Psoas muscle (tissue), 8 donors: ENCODE results near the gene GORASP1. TPM values are rescaled to one million over a fixed set of nuclear protein-coding genes. Genes with fewer than 3 reads are reported as not detected.

Source experiments
- ATAC-seq, 4 donors: fragments of 200-7000 bp; cut with Tn5 transposase; one replicate each; pipeline ENCODE4 v1.9.1; 2020; ENCODE audit warnings: moderate library complexity in 3 of 4, mild to moderate bottlenecking in 2 of 4
- DNase-seq, 2 donors: peaks; one replicate each; pipeline ENCODE4 v3.0.0-alpha.2; 2020
- H3K27ac ChIP-seq: fragments of 200-600 bp; one replicate; pipeline ENCODE4 v1.8.0; 2022
- H3K27me3 ChIP-seq, 3 donors: fragments of 200-600 bp in 1 of 3; one replicate each; pipeline versions ENCODE4 v1.6.1 to v1.8.0; 2013 to 2022; ENCODE audit warnings: low read length in 2 of 3, mild to moderate bottlenecking in 2 of 3, moderate library complexity in 1 of 3; ENCODE audit not compliant: insufficient read depth in 3 of 3
- H3K36me3 ChIP-seq, 2 donors: fragments of 200-600 bp in 1 of 2; one replicate each; pipeline versions ENCODE4 v1.6.1 to v1.8.0; 2013 to 2022; ENCODE audit warnings: low read depth in 1 of 2, mild to moderate bottlenecking in 1 of 2, moderate library complexity in 1 of 2; ENCODE audit not compliant: insufficient read depth in 1 of 2
- H3K4me1 ChIP-seq: fragments of 200-600 bp; one replicate; pipeline ENCODE4 v1.8.0; 2022
- H3K4me3 ChIP-seq: fragments of 200-600 bp; one replicate; pipeline ENCODE4 v1.8.0; 2022; ENCODE audit warnings: mild to moderate bottlenecking
- H3K9me3 ChIP-seq: fragments of 200-600 bp; one replicate; pipeline ENCODE4 v1.8.0; 2022
- CTCF ChIP-seq: fragments of 200-600 bp; IDR thresholded peaks from one replicate; pipeline ENCODE4 v1.8.0; 2022; ENCODE audit warnings: antibody characterized with exemption
- WGBS, 3 donors: extraction: QIAGEN DNeasy Blood & Tissue Kit; methylation state at CpG; one replicate each; pipeline versions ENCODE4 v1.1.6 to v1.1.7; 2013; 5-methylcytosine and 5-hydroxymethylcytosine counted together
- intact Hi-C, 2 donors: fragments of 100-400 bp; cut with DNase I; formaldehyde crosslinking; loops; one replicate each; pipeline versions ENCODE4 v1.11.0 to v1.14.2; 2022
- long read RNA-seq, 2 donors: library from polyadenylated mRNA; unstranded; transcript quantifications; one replicate each; pipeline ENCODE4 v2.0.0, GENCODE V29; 2021
- polyA plus RNA-seq, 3 donors: library from polyadenylated mRNA; stranded (reverse); fragments of 200-250 nt; gene quantifications; one replicate each; pipeline ENCODE4 v1.2.3, GENCODE V29; 2013
- total RNA-seq, 4 donors: library from RNA; stranded (reverse); fragmentation: NEBNext Ultra II Directional in 2 of 4; extraction: Animal tissue kit (Norgen Biotek cat#: 25700) in 2 of 4; gene quantifications; one replicate each; pipeline versions ENCODE4 v1.2.1 to v1.2.4, GENCODE V29; 2021 to 2023
- donor health status: healthy with polysubstance abuse.
- donor health status: DM: no; HTN: no; CAD: no; lungs with moderate emphysema.
- donor health status: Bipolar disorder and iron deficiency.
- donor health status: healthy.
- donor health status: DM: yes; HTN: yes; CAD: no.
- donor health status: DM: no; HTN: no; CAD: no.
- donor health status: DM: no; HTN: no; CAD: no.
- donor health status: DM: yes; HTN: yes; CAD: no.

The GORASP1 gene
- 10 to 100 TPM; 34.3 to 46.7 (median 42.6) TPM for total RNA-seq
- 10 to 100 TPM; 27.3 to 37.3 (median 34.4) TPM for polyA plus RNA-seq
- long read RNA-seq, donor 1, transcript GORASP1-201 (9 exons, 3,722 nt), result major isoform, 9 of 31 reads
- long read RNA-seq, donor 1, partial matches to known transcripts, result 6 of 31 reads
- long read RNA-seq, donor 1, other reads (novel, unspliced or antisense), result 15 of 31 reads
- long read RNA-seq, donor 2, transcript GORASP1-213 (9 exons, 2,873 nt), result minor isoform, 8 of 80 reads
- long read RNA-seq, donor 2, transcript GORASP1-201 (9 exons, 3,722 nt), result major isoform, 32 of 80 reads
- long read RNA-seq, donor 2, partial matches to known transcripts, result 15 of 80 reads
- long read RNA-seq, donor 2, other reads (novel, unspliced or antisense), result 22 of 80 reads

GRCh38 chr3:39107388-39108199, at the start of gene GORASP1, which contains the start of gene TTC21A:
GORASP1 (minus strand) TSS chr3:39107627; CDS start chr3:39107541, 86 bp downstream.
TTC21A (plus strand) TSS chr3:39107680; CDS start chr3:39107838, 158 bp downstream.
- WGBS, 3 donors, result 0 to 1% (median 0%) methylated on average over 41 to 74 of the region's 74 CpGs
- TF ChIP-seq CTCF, result no peak
- H3K27me3 ChIP-seq, result no peaks in the 10 kb centered on the region
- H3K36me3 ChIP-seq, result no peaks in the 10 kb centered on the region
- peak; percentile 91 to 95 for DNase-seq
- no peaks in the 10 kb centered on the region for H3K9me3 ChIP-seq
- intact Hi-C loops, result loop anchor here (5.0 to 10.0 kb wide), 6 partner anchors 35 to 287 kb away; partner anchors contain the start of gene SLC25A38 (in 1 of the 2)
- peaks cover 34% of the 10 kb centered on the region for H3K4me1 ChIP-seq
- H3K4me3 ChIP-seq, result peak within 1 kb of the TSS; percentile 95
- peak within 1 kb of the TSS; percentile 100 for H3K27ac ChIP-seq
- ATAC-seq, result peak; percentile 85 to 93 (median 89)

- intact Hi-C loops, result no loop called here
- Histone ChIP-seq H3K9me3 (no peaks in the 10 kb centered on the region), H3K4me1 (peaks cover 11% of the 10 kb centered on the region), H3K27ac (no peak overlapping the region), H3K36me3 (no peaks in the 10 kb centered on the region), H3K4me3 (no peak overlapping the region), H3K27me3 (no peaks in the 10 kb centered on the region)
- WGBS, 3 donors, result 56 to 66% (median 56%) methylated on average over 4 of the region's 4 CpGs
- DNase-seq, result no peak
- no peak for ATAC-seq
- no peak for TF ChIP-seq CTCF
Observed at GRCh38 chr3:39156421-39156820, 49.0 kb upstream of the GORASP1 start.

- no peaks in the 10 kb centered on the region for H3K27me3 ChIP-seq
- H3K4me1 ChIP-seq, result peaks cover 31% of the 10 kb centered on the region
- no peak for ATAC-seq
- H3K4me3 ChIP-seq, result peak overlapping the region; percentile 93
- no peak for TF ChIP-seq CTCF
- peak overlapping the region; percentile 99 for H3K27ac ChIP-seq
- H3K36me3 ChIP-seq, result no peaks in the 10 kb centered on the region
- H3K9me3 ChIP-seq, result no peaks in the 10 kb centered on the region
- WGBS, 3 donors, result 44 to 52% (median 50%) methylated on average over 18 of the region's 18 CpGs
- intact Hi-C loops, result no loop called here
- DNase-seq, result peak in 1 of 2 donors; percentile 69
Observed at GRCh38 chr3:39154280-39155021, 47.0 kb upstream of the GORASP1 start.

GRCh38 chr3:39153977-39154279, 46.5 kb upstream of the GORASP1 start:
- no peak for DNase-seq
- intact Hi-C loops, result no loop called here
- Histone ChIP-seq H3K36me3 (no peaks in the 10 kb centered on the region), H3K4me3 (peak overlapping the region; percentile 93), H3K27me3 (no peaks in the 10 kb centered on the region), H3K4me1 (peaks cover 36% of the 10 kb centered on the region), H3K27ac (peak overlapping the region; percentile 99), H3K9me3 (no peaks in the 10 kb centered on the region)
- TF ChIP-seq CTCF, result no peak
- no peak for ATAC-seq
- WGBS, 3 donors, result 34 to 48% (median 44%) methylated on average over 9 of the region's 9 CpGs
